Measurements from ENCODE around the gene FASN. TPM values are rescaled to one million over a fixed set of nuclear protein-coding genes. Genes with fewer than 3 reads are reported as not detected.

Gene FASN
- total and polyA plus RNA-seq, 2 of the 13 experiments (the other 11 are each of a cell fraction or from before 2014, with no cell fraction given), result 51.7 to 101 TPM

DNA sequence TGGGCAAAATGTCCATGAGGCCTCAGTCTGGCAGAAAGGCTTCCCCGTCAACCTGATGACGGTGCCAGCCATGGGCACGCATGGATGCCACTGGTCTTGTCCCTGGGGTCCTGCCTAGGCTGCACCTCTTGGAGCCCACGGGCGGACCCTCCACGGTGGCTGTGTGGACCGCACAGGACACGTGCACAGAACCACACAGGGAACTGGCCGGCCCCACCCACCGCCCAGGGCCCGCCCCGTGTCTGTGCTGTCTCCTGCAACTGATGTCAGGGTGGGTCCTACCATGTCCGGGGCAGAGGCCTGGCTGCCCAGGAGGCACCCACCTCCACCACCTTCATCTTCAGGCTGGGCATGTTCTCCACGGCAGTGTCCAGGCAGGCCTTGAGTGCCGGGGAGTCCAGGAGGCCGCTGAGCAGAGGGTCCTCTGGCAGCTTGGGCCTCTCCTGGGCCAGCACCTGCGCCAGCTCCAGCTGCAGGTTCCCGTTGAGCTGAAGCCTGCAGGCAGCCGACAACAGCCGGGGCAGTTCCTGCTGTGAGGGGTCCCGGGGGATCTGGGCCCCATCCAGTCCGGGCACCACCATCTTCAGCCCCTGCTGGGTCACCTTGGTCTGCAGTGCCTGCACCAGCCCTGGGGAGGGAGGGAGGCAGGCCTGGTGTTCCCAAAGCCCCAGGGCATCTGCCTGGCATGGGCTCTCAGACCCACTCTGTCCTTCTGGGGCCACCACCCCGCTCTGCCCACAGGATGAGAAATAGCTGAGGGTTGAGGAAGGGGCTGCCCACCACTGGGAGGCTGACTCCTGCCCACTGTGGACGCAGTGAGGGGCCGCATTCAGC lies 11.9 kb downstream of the FASN start (continued):
- TF ChIP-seq AGO1 (IDR thresholded peaks at IDR 0.05; ENCODE audit: low read depth, low read length, poor library complexity, severe bottlenecking) (peak; percentile 59), KAT8 (CRISPR knock-in tag; IDR thresholded peaks at IDR 0.05) (no peak), ZMAT5 (CRISPR knock-in tag; IDR thresholded peaks at IDR 0.05; ENCODE audit: borderline replicate concordance, low read depth) (no peak), MXD3 (CRISPR knock-in tag; IDR thresholded peaks at IDR 0.05) (no peak), YY1 (IDR thresholded peaks at IDR 0.05; ENCODE audit: insufficient read depth, insufficient replicate concordance, low read depth, low read length) (no peak), MTF1 (CRISPR knock-in tag; IDR thresholded peaks at IDR 0.05) (no peak), ISL2 (CRISPR knock-in tag; IDR thresholded peaks at IDR 0.05) (no peak), SMAD3 (CRISPR knock-in tag; IDR thresholded peaks at IDR 0.05) (no peak), CEBPB (IDR thresholded peaks at IDR 0.05; ENCODE audit: borderline replicate concordance, low read depth, low read length) (no peak), SMC3 (IDR thresholded peaks at IDR 0.05; ENCODE audit: low read length) (no peak), POLR2G (IDR thresholded peaks at IDR 0.05; ENCODE audit: low read depth, low read length) (peak; percentile 19; the same call in 1 of the 2 replicates), ZSCAN20 (CRISPR knock-in tag; IDR thresholded peaks at IDR 0.05; ENCODE audit: borderline replicate concordance) (no peak), TOPORS (CRISPR knock-in tag; IDR thresholded peaks at IDR 0.05) (0 out of 2 replicates have a peak, but pooled peaks have one; percentile 41), SETDB1 (CRISPR knock-in tag; IDR thresholded peaks at IDR 0.05; ENCODE audit: borderline replicate concordance) (no peak), AGO2 (optimal IDR thresholded peaks at IDR 0.05; ENCODE audit: low read depth, low read length) (peak; percentile 96), KAT7 (CRISPR knock-in tag; IDR thresholded peaks at IDR 0.05; ENCODE audit: borderline replicate concordance) (no peak), GATAD1 (CRISPR knock-in tag; IDR thresholded peaks at IDR 0.05) (no peak), RBM22 (optimal IDR thresholded peaks at IDR 0.05; ENCODE audit: low read length) (peak; percentile 62), SNAPC2 (CRISPR knock-in tag; IDR thresholded peaks at IDR 0.05) (no peak), AKNA (CRISPR knock-in tag; IDR thresholded peaks at IDR 0.05; ENCODE audit: borderline replicate concordance) (no peak)
- TF ChIP-seq, protein P1, sequence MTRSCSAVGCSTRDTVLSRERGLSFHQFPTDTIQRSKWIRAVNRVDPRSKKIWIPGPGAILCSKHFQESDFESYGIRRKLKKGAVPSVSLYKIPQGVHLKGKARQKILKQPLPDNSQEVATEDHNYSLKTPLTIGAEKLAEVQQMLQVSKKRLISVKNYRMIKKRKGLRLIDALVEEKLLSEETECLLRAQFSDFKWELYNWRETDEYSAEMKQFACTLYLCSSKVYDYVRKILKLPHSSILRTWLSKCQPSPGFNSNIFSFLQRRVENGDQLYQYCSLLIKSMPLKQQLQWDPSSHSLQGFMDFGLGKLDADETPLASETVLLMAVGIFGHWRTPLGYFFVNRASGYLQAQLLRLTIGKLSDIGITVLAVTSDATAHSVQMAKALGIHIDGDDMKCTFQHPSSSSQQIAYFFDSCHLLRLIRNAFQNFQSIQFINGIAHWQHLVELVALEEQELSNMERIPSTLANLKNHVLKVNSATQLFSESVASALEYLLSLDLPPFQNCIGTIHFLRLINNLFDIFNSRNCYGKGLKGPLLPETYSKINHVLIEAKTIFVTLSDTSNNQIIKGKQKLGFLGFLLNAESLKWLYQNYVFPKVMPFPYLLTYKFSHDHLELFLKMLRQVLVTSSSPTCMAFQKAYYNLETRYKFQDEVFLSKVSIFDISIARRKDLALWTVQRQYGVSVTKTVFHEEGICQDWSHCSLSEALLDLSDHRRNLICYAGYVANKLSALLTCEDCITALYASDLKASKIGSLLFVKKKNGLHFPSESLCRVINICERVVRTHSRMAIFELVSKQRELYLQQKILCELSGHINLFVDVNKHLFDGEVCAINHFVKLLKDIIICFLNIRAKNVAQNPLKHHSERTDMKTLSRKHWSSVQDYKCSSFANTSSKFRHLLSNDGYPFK (CRISPR knock-in tag; IDR thresholded peaks at IDR 0.05; ENCODE audit: borderline replicate concordance), result no peak

All from HepG2 (cell line).